ENCODE results near the gene MAST4.

MAST4 gene

DNA sequence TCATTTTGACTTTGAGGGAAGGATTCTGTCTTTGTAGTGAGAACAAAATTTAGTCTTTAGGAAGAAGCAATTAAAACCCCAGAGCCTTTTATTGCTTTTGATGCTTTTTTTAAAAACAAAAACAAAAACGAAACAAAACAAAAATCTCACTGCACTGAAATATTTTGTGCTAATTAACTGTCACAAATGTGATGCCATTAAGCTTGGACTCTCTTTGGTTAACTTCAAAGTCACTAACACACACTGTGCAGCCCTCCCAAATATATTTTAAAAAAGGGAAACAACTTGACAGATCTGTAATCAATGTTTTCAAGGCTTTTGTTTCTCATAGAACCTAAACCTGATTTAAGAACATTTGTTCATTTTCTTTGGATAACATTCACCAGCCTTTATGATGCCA, 290.7 kb downstream of the MAST4 start:
- Histone ChIP-seq H3K4me3 (ENCODE audit: low read depth in 1 of 2, low read length in 2 of 2) (no peak overlapping the region), H3K9ac (ENCODE audit: low read length) (no peak overlapping the region), H3K27ac (ENCODE audit: low read depth, low read length) (no peak overlapping the region), H3K27me3 (ENCODE audit: control insufficient read depth in 1 of 2, insufficient read depth in 2 of 2, low read length in 2 of 2) (no peaks in the 10 kb centered on the region), H3K36me3 (ENCODE audit: insufficient read depth, low read length) (no peaks in the 10 kb centered on the region), H3K9me3 (ENCODE audit: low read length) (no peaks in the 10 kb centered on the region), H3K4me1 (ENCODE audit: insufficient read depth, low read length) (peaks cover 5% of the 10 kb centered on the region)

DNA sequence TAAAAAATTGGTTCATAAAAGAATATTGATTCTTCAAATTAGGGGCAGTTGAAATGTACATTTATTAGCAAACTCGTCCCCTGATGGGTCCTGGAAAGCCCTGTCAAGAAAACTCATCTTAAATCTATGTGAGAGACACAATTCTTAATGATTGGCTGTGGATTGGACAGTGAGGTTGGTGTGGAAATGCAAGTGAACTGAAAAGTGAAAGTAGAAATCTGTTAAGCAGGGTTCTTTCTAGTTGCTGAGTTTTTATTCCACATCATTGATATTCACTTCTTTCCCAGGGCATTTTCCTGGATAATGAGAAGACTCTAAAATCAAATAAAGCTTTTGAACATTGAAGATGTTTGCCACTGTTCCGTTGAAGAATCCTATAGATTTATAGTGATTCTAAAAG, 292.4 kb downstream of the MAST4 start:
- Histone ChIP-seq H3K27ac (ENCODE audit: low read depth, low read length) (no peak overlapping the region), H3K4me3 (ENCODE audit: low read depth in 1 of 2, low read length in 2 of 2) (no peak overlapping the region), H3K27me3 (ENCODE audit: control insufficient read depth in 1 of 2, insufficient read depth in 2 of 2, low read length in 2 of 2) (no peaks in the 10 kb centered on the region), H3K36me3 (ENCODE audit: insufficient read depth, low read length) (no peaks in the 10 kb centered on the region), H3K4me1 (ENCODE audit: insufficient read depth, low read length) (peaks cover 5% of the 10 kb centered on the region), H3K9me3 (ENCODE audit: low read length) (no peaks in the 10 kb centered on the region), H3K9ac (ENCODE audit: low read length) (no peak overlapping the region)

DNA sequence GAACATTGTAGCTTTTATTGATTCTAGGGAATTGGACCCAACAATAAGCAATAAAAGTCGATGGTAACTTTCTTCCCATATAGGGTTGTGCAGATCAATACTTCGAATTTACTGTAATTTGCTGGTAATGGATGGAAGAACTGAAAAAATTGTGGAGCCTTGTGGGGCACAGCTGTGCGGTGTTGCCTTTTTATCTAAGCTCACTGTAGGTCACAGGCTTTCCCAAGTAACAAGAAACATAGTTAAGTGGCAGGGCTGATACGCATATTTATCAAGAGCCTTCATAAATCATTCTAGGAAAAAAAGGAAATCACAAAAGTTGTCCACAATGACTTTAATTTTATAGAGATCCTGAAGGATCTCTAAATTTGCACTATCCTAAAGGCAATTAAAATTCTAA, 292.9 kb downstream of the MAST4 start:
- H3K27me3 ChIP-seq (ENCODE audit: control insufficient read depth in 1 of 2, insufficient read depth in 2 of 2, low read length in 2 of 2) = no peaks in the 10 kb centered on the region
- no peak overlapping the region for H3K27ac ChIP-seq (ENCODE audit: low read depth, low read length)
- H3K9me3 ChIP-seq (ENCODE audit: low read length) = no peaks in the 10 kb centered on the region
- peaks cover 5% of the 10 kb centered on the region for H3K4me1 ChIP-seq (ENCODE audit: insufficient read depth, low read length)
- no peaks in the 10 kb centered on the region for H3K36me3 ChIP-seq (ENCODE audit: insufficient read depth, low read length)
- no peak overlapping the region for H3K9ac ChIP-seq (ENCODE audit: low read length)
- H3K4me3 ChIP-seq (ENCODE audit: low read depth in 1 of 2, low read length in 2 of 2) = no peak overlapping the region

DNA sequence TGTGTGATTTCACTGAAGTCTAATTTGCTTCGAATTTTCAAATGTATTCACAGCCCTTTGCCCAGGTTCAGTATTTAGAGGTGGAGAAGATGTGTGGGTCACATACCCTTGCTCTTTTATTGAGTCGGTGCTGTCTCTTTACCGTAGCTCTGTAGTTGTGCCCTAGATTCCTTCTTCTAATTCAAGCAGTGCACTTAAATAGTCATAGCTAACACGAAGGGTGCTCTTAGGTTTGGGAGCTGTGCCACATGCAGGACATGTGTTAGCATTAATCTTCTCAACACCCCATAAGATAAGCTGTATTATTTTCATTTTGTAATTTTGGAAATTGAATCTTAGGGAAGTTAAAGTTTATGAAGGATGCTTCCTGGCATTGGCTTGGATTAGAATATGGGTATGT, 293.3 kb downstream of the MAST4 start:
- Histone ChIP-seq H3K4me3 (ENCODE audit: low read depth in 1 of 2, low read length in 2 of 2) (no peak overlapping the region), H3K27ac (ENCODE audit: low read depth, low read length) (no peak overlapping the region), H3K36me3 (ENCODE audit: insufficient read depth, low read length) (no peaks in the 10 kb centered on the region), H3K27me3 (ENCODE audit: control insufficient read depth in 1 of 2, insufficient read depth in 2 of 2, low read length in 2 of 2) (no peaks in the 10 kb centered on the region), H3K9ac (ENCODE audit: low read length) (no peak overlapping the region), H3K9me3 (ENCODE audit: low read length) (no peaks in the 10 kb centered on the region), H3K4me1 (ENCODE audit: insufficient read depth, low read length) (peaks cover 5% of the 10 kb centered on the region)

DNA sequence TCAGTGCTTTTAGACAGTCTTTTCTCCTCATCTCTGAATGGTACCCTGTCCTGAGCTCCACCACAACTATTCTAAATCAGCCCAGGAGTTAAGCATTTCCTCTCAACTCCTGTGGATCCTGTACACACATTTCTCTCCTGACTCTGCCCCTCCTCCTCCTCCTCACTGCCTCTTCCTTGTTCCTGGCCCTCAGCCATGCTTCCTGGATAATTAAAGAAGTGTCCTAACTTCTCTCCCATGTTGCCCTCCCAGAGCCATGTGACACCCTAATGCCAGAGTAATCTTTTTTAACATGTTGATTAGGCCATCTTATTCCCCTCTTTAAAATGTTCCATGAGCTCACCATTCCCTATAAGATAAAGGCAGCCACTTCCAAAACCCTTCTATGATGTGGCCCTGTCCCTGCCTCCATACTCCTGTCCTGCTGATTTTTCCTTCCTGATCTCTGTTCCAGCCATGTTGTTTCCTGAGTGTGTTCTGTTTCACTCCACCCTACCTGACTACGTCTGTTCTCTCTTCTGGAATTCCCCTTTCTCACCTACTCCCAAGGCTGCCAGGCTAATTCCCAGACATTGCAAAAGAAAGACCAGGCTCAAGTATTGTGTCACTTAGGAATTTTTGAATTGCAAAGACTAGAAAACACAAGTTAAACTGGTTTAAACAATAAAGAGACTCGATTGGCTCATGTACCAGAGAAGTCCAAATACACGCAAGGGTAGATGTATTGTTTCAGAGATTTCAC, 295.2 kb downstream of the MAST4 start:
- Histone ChIP-seq H3K9ac (ENCODE audit: low read length) (no peak overlapping the region), H3K9me3 (ENCODE audit: low read length) (no peaks in the 10 kb centered on the region), H3K27me3 (ENCODE audit: control insufficient read depth in 1 of 2, insufficient read depth in 2 of 2, low read length in 2 of 2) (no peaks in the 10 kb centered on the region), H3K36me3 (ENCODE audit: insufficient read depth, low read length) (no peaks in the 10 kb centered on the region), H3K4me1 (ENCODE audit: insufficient read depth, low read length) (peaks cover 5% of the 10 kb centered on the region), H3K27ac (ENCODE audit: low read depth, low read length) (no peak overlapping the region), H3K4me3 (ENCODE audit: low read depth in 1 of 2, low read length in 2 of 2) (no peak overlapping the region)

DNA sequence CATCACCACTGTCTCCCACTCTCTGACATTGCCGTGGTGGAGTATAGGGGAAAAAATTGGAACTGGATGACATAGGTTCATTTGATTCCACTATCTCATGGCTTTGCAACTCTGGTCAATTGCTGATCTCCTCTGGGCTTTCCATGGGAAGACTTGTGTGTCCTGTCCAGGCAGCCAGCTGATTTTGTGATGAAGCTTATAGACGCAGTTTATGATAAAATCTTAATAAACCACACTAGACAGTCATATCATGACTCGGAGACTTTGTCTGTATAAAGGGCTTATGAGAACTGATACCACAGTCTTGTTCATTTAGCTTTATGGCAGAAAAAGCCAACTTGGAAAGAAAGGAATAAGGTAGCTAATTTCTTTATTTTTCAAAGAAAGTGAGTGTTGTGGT, 296.5 kb downstream of the MAST4 start:
- H3K4me3 ChIP-seq (ENCODE audit: low read depth in 1 of 2, low read length in 2 of 2) = no peak overlapping the region
- no peaks in the 10 kb centered on the region for H3K27me3 ChIP-seq (ENCODE audit: control insufficient read depth in 1 of 2, insufficient read depth in 2 of 2, low read length in 2 of 2)
- H3K27ac ChIP-seq (ENCODE audit: low read depth, low read length) = no peak overlapping the region
- peaks cover 5% of the 10 kb centered on the region for H3K4me1 ChIP-seq (ENCODE audit: insufficient read depth, low read length)
- no peaks in the 10 kb centered on the region for H3K9me3 ChIP-seq (ENCODE audit: low read length)
- no peaks in the 10 kb centered on the region for H3K36me3 ChIP-seq (ENCODE audit: insufficient read depth, low read length)
- no peak overlapping the region for H3K9ac ChIP-seq (ENCODE audit: low read length)

DNA sequence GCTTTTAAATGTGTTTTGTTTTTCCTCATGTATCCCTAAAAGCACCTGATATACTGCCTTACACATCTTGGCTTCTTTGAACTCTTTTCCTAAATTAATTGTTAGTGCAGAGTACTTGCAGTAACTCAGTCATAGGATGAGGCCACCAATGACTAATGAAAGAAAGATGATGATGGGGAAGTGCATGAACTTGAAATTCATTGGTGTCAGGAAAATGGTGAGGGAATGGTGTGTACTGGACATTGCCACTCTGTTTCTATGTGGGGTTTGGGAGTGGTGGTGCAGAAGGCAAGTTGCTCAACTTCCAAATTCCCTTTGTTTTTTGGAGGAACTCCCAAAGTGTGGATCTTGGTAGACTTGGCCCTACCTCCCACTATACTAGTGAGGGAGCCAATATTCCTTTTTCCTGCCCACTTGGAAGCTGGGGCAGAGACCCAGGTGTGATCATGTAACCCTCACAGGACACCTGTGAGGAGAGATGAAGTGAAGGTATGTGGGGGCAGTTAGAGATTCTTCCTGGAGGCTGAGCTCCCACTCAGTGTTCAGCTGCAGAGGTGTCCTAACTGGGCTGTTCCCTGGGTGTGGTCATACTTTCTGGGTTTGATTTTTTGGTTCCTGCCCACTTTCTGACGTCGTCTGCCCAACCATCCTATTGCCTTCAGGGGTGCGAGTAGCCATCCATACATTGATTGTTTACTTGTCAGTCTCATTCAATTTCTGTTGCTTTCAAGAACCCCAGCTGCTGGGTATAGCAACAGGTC, 298.5 kb downstream of the MAST4 start:
- no peak overlapping the region for H3K27ac ChIP-seq (ENCODE audit: low read depth, low read length)
- no peaks in the 10 kb centered on the region for H3K9me3 ChIP-seq (ENCODE audit: low read length)
- H3K36me3 ChIP-seq (ENCODE audit: insufficient read depth, low read length) = no peaks in the 10 kb centered on the region
- no peaks in the 10 kb centered on the region for H3K27me3 ChIP-seq (ENCODE audit: control insufficient read depth in 1 of 2, insufficient read depth in 2 of 2, low read length in 2 of 2)
- H3K4me3 ChIP-seq (ENCODE audit: low read depth in 1 of 2, low read length in 2 of 2) = no peak overlapping the region
- no peak overlapping the region for H3K9ac ChIP-seq (ENCODE audit: low read length)
- no peaks in the 10 kb centered on the region for H3K4me1 ChIP-seq (ENCODE audit: insufficient read depth, low read length)

DNA sequence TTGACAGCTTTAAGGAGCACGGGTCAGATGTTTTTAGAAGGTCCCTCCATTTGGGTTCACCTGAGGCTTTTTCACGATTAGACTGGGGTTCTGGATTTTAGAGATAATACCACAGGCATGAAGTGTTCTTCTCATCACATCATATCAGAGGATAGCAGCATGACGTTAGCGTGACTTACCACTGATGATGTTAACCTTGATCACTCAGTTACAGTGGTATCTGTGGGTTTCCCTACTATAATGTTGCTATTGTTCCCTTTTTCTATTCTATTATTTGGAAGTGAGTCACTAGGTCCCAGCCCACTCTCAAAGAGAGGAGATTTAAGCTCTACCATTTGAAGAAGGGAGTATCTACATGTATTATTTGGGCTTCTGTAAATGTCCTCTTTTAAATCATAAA, 300.0 kb downstream of the MAST4 start:
- Histone ChIP-seq H3K27me3 (ENCODE audit: control insufficient read depth in 1 of 2, insufficient read depth in 2 of 2, low read length in 2 of 2) (no peaks in the 10 kb centered on the region), H3K9me3 (ENCODE audit: low read length) (no peaks in the 10 kb centered on the region), H3K4me1 (ENCODE audit: insufficient read depth, low read length) (no peaks in the 10 kb centered on the region), H3K27ac (ENCODE audit: low read depth, low read length) (no peak overlapping the region), H3K36me3 (ENCODE audit: insufficient read depth, low read length) (no peaks in the 10 kb centered on the region), H3K4me3 (ENCODE audit: low read depth in 1 of 2, low read length in 2 of 2) (no peak overlapping the region), H3K9ac (ENCODE audit: low read length) (no peak overlapping the region)

DNA sequence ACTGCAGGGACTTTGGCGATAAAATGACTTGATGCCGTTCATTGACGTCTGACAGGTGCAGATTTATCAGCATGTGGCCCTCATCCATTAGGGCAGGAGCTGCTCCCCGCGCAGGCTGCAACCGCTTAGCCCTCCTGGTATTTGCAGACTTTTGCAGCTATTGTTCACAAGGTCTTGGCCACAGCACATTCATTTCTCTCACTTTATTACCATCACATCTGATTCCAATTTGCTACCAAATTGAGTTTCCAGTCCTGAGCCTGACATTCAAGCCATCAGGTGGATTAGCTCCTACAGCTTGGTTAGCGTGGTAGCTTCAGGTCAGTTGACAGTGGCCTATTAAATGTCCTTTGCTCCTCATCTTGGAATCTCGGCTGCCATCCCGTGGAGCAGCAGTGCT, 301.2 kb downstream of the MAST4 start:
- Histone ChIP-seq H3K27ac (ENCODE audit: low read depth, low read length) (no peak overlapping the region), H3K4me1 (ENCODE audit: insufficient read depth, low read length) (no peaks in the 10 kb centered on the region), H3K9ac (ENCODE audit: low read length) (no peak overlapping the region), H3K36me3 (ENCODE audit: insufficient read depth, low read length) (no peaks in the 10 kb centered on the region), H3K9me3 (ENCODE audit: low read length) (no peaks in the 10 kb centered on the region), H3K4me3 (ENCODE audit: low read depth in 1 of 2, low read length in 2 of 2) (no peak overlapping the region), H3K27me3 (ENCODE audit: control insufficient read depth in 1 of 2, insufficient read depth in 2 of 2, low read length in 2 of 2) (no peaks in the 10 kb centered on the region)

DNA sequence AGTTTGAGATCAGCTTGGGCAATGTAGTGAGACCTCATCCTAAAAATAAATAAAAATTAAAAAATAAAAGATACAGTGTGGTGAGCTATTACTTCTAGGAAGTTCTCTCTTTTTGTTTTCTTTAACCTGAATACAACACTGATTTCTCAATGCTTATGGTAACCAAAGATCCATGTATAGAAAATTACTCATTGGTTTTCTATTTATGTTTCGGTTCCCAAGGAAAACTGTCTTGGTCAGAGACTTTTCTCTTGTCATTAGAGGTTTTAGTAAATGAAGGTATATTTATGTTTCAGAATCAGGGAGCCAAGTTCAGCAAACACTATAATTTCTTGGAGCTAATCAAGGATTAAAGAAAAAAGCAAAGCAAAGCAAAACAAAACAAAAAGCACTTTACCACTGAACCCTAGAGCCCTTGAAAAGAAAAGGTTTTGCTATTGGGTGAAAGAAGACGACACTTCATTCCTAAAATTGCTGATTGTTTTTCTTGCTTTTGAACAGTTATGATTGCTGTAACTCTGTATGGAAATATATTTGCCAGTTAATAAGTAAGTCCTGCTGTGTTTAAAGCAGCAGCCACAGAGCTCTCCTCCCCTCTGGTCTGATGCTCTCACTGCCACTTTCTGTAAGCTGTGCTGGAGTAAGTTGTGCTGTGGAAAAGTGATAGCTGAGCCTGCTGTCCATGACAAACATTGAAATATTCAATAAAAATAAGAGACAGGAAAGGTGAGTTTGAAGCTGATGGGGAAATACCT, 302.2 kb downstream of the MAST4 start:
- Histone ChIP-seq H3K4me3 (ENCODE audit: low read depth in 1 of 2, low read length in 2 of 2) (no peak overlapping the region), H3K27me3 (ENCODE audit: control insufficient read depth in 1 of 2, insufficient read depth in 2 of 2, low read length in 2 of 2) (no peaks in the 10 kb centered on the region), H3K9me3 (ENCODE audit: low read length) (no peaks in the 10 kb centered on the region), H3K27ac (ENCODE audit: low read depth, low read length) (no peak overlapping the region), H3K9ac (ENCODE audit: low read length) (no peak overlapping the region), H3K4me1 (ENCODE audit: insufficient read depth, low read length) (no peaks in the 10 kb centered on the region), H3K36me3 (ENCODE audit: insufficient read depth, low read length) (no peaks in the 10 kb centered on the region)

DNA sequence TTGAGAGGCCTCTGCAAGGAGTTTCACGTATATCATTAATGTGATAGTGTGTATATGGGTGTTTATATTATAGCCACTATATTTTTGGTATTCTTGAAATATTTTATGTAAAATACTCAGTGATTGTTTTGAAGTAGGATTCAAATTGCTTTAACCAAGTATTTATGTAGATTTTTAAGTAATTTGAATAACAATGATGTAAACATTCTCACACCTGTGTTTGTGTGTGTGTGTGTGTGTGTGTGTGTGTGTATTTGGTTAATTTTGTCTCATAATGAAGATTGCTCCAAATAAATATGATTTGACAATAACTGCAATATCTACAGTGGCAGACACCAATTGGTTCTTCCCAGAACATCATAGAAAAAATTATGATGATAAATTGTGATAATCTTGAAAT, 307.0 kb downstream of the MAST4 start:
- Histone ChIP-seq H3K27me3 (ENCODE audit: control insufficient read depth in 1 of 2, insufficient read depth in 2 of 2, low read length in 2 of 2) (no peaks in the 10 kb centered on the region), H3K27ac (ENCODE audit: low read depth, low read length) (no peak overlapping the region), H3K4me3 (ENCODE audit: low read depth in 1 of 2, low read length in 2 of 2) (no peak overlapping the region), H3K9me3 (ENCODE audit: low read length) (no peaks in the 10 kb centered on the region), H3K9ac (ENCODE audit: low read length) (no peak overlapping the region), H3K36me3 (ENCODE audit: insufficient read depth, low read length) (no peaks in the 10 kb centered on the region), H3K4me1 (ENCODE audit: insufficient read depth, low read length) (no peaks in the 10 kb centered on the region)
